NT2/D1 (cell line): Measurements from ENCODE around the gene LRMDA.

Experiments used
- SUZ12 ChIP-seq: IDR thresholded peaks from 2 replicates; pipeline ENCODE4 v1.6.1; 2011; ENCODE audit not compliant: insufficient read length, insufficient read depth; ENCODE audit errors: extremely low read depth
- YY1 ChIP-seq: IDR thresholded peaks from 2 replicates; pipeline ENCODE4 v1.6.1; 2011; ENCODE audit not compliant: insufficient read length, insufficient read depth
- ZNF274 ChIP-seq: IDR thresholded peaks from 2 replicates; pipeline ENCODE4 v1.6.1; 2011; ENCODE audit warnings: mild to moderate bottlenecking, low read depth, low read length

DNA sequence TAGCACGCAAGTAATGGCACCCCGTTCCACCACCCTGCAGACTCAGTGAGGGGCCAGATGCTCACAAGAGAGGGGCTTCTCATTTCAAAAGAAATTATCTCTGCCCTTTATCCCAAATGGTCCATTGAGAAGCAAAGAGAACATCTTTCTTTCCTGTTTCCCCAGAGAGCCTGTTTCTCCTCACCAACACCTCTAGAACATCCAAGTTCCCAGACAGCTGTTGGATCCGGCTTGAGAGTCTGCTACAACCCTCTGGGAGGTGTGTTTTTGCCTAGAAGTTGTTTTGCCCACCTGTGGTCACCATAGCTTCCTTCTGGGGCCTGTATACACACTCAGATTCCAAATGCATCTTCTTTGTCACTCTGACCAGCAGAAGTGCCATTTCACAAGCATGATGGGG, 637.4 kb downstream of the LRMDA start:
- no peak for TF ChIP-seq YY1
- TF ChIP-seq ZNF274 = no peak
- TF ChIP-seq SUZ12 = no peak
